ENCODE measurements around the gene ZNF853. TPM values are rescaled to one million over a fixed set of nuclear protein-coding genes. Genes with fewer than 3 reads are reported as not detected.

ZNF853 gene
- total RNA-seq, 1 experiment from 2014 or later = not detected

DNA sequence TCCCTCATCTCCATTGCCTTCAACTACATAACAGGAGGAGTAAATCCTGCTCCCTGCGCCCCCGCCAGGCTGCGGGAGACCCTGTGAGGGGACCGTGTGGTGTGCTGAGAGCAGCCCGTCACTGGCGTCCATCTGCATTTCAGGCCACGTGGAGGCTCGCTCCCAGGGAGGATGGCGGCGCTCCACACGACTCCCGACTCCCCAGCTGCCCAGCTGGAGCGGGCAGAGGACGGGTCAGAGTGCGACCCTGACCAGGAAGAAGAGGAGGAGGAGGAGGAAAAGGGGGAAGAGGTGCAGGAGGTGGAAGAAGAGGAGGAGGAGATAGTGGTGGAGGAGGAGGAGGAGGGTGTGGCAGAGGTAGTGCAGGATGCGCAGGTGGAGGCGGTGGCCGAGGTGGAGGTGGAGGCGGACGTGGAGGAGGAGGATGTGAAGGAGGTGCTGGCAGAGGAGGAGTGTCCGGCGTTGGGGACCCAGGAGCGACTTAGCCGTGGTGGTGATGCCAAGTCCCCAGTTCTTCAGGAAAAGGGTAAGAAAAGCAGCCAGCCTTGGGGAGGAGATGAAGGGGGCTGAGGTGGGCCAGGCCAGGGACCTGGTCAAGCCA is 26.9 kb downstream of the ZNF853 start:
- DNase-seq (ENCODE audit: unreplicated experiment) = no peak
- intact Hi-C loops (cut with micrococcal nuclease) = no loop called here
- peak overlapping the region; percentile 51 for H3K27ac Mint-ChIP-seq (ENCODE audit: low read depth, unreplicated experiment)
- H3K27me3 Mint-ChIP-seq (ENCODE audit: insufficient read depth, unreplicated experiment) = no peaks in the 10 kb centered on the region
- H3K9me3 Mint-ChIP-seq (ENCODE audit: unreplicated experiment) = no peaks in the 10 kb centered on the region
- BruUV-seq (replicated peaks) = no TSS peak
- peaks cover 16% of the 10 kb centered on the region for H3K4me1 Mint-ChIP-seq (ENCODE audit: insufficient read depth, unreplicated experiment)
- TF ChIP-seq CTCF (IDR thresholded peaks at IDR 0.05; ENCODE audit: unreplicated experiment) = no peak
- peaks cover 54% of the 10 kb centered on the region for H3K36me3 Mint-ChIP-seq (ENCODE audit: insufficient read depth, unreplicated experiment)
- H3K4me3 Mint-ChIP-seq (ENCODE audit: unreplicated experiment) = no peak overlapping the region
- ChIA-PET CTCF (no interaction called here), POLR2A (interaction anchor here (0.7 kb wide), 1 partner anchor 78 kb away, joined by 3 read pairs; no protein-coding TSS in a partner anchor)

DNA sequence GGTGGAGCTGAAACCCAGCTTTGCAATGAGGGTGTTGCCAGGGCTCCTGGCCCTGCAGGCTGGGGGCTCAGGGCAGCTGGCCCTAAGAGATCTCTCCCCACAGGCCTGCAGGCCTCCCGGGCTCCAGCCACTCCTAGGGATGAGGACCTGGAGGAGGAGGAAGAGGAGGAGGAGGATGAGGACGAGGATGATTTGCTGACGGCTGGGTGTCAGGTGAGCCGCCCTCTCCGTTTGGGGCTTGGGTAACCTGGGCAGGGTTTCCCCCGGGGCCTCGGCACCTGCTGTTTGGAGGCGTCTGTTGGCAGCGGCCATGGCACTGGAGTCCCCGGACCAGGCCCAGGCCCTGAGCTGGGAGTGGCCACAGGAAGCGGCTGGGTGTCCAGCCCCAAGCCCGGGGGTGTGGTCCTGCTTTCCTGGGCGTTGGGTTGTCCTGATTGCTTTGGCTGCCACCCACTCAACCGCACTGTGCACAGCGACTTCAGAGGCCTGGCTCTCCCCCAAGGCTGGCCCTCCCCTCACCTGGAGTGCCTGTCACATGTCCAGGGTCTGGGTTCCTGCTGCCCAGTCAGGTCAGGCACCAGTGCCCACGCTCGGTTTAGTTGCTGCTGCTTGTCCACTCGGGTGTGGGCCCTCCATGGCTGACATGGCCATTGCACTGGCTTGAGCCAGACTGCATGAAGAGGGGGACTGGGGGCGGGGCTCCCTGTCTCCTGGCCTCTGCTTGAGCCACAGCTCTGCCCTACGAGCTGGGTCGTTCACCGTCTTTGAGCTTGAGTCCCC is 27.6 kb downstream of the ZNF853 start:
- no peak for TF ChIP-seq CTCF (IDR thresholded peaks at IDR 0.05; ENCODE audit: unreplicated experiment)
- no TSS peak for BruUV-seq (replicated peaks)
- no peak for DNase-seq (ENCODE audit: unreplicated experiment)
- peaks cover 60% of the 10 kb centered on the region for H3K36me3 Mint-ChIP-seq (ENCODE audit: insufficient read depth, unreplicated experiment)
- ChIA-PET POLR2A (interaction anchor here (0.7 kb wide), 1 partner anchor 77 kb away, joined by 3 read pairs; no protein-coding TSS in a partner anchor), CTCF (no interaction called here)
- H3K27ac Mint-ChIP-seq (ENCODE audit: low read depth, unreplicated experiment) = peak overlapping the region; percentile 51
- intact Hi-C loops (cut with micrococcal nuclease) = no loop called here
- no peaks in the 10 kb centered on the region for H3K27me3 Mint-ChIP-seq (ENCODE audit: insufficient read depth, unreplicated experiment)
- no peaks in the 10 kb centered on the region for H3K9me3 Mint-ChIP-seq (ENCODE audit: unreplicated experiment)
- peaks cover 13% of the 10 kb centered on the region for H3K4me1 Mint-ChIP-seq (ENCODE audit: insufficient read depth, unreplicated experiment)
- H3K4me3 Mint-ChIP-seq (ENCODE audit: unreplicated experiment) = no peak overlapping the region

GRCh38 chr7:6643915-6644625 is 28.7 kb downstream of the ZNF853 start:
- TF ChIP-seq CTCF (IDR thresholded peaks at IDR 0.05; ENCODE audit: unreplicated experiment) = no peak
- peaks cover 63% of the 10 kb centered on the region for H3K36me3 Mint-ChIP-seq (ENCODE audit: insufficient read depth, unreplicated experiment)

DNA sequence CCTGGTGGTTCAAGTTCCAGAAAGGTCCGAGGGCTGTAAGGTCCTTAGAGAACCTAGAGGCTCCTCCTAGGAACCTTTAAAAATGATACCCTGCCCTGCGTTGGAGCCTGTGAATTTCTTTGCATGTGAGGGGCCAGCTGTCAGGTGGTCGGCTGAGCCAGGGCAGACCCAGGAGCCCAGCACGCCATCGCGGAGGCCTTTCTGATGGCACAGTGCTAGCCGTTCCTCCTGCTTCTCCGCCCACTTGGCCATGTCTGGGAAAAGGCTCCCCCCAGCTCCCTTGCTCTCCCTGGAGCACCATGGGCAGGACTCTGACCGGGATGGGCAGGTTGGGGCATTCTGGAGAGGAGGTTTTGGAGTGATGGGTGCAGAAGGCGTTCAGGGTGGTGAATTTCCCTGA is 29.3 kb downstream of the ZNF853 start:
- Mint-ChIP-seq H3K36me3 (ENCODE audit: insufficient read depth, unreplicated experiment) (peaks cover 64% of the 10 kb centered on the region), H3K9me3 (ENCODE audit: unreplicated experiment) (no peaks in the 10 kb centered on the region), H3K4me3 (ENCODE audit: unreplicated experiment) (no peak overlapping the region), H3K4me1 (ENCODE audit: insufficient read depth, unreplicated experiment) (no peaks in the 10 kb centered on the region), H3K27ac (ENCODE audit: low read depth, unreplicated experiment) (no peak overlapping the region), H3K27me3 (ENCODE audit: insufficient read depth, unreplicated experiment) (no peaks in the 10 kb centered on the region)
- intact Hi-C loops (cut with micrococcal nuclease) = no loop called here
- BruUV-seq (replicated peaks) = no TSS peak
- CTCF ChIA-PET = interaction anchor here (0.6 kb wide), 1 partner anchor 9 kb away, joined by 3 read pairs; no protein-coding TSS in a partner anchor
- DNase-seq (ENCODE audit: unreplicated experiment) = no peak
- TF ChIP-seq CTCF (IDR thresholded peaks at IDR 0.05; ENCODE audit: unreplicated experiment) = no peak
- POLR2A ChIA-PET = no interaction called here

More at GRCh38 chr7:6643915-6644625, 28.7 kb downstream of the ZNF853 start:
- H3K27me3 Mint-ChIP-seq (ENCODE audit: insufficient read depth, unreplicated experiment) = no peaks in the 10 kb centered on the region
- ChIA-PET POLR2A (no interaction called here), CTCF (no interaction called here)
- intact Hi-C loops (cut with micrococcal nuclease) = no loop called here
- H3K9me3 Mint-ChIP-seq (ENCODE audit: unreplicated experiment) = no peaks in the 10 kb centered on the region
- DNase-seq (ENCODE audit: unreplicated experiment) = no peak
- H3K4me1 Mint-ChIP-seq (ENCODE audit: insufficient read depth, unreplicated experiment) = peaks cover 4% of the 10 kb centered on the region
- H3K4me3 Mint-ChIP-seq (ENCODE audit: unreplicated experiment) = no peak overlapping the region
- H3K27ac Mint-ChIP-seq (ENCODE audit: low read depth, unreplicated experiment) = no peak overlapping the region
- BruUV-seq (replicated peaks) = no TSS peak
